Effector CD4-positive, alpha-beta T cell (primary cell): ENCODE data around the gene GSDME. TPM values are rescaled to one million over a fixed set of nuclear protein-coding genes. Genes with fewer than 3 reads are reported as not detected.
"Not testable (repeated sequence)": the region's sequence is repeated elsewhere in the genome, so short reads cannot be mapped to it uniquely, and the experiment has no call there.

ENCODE experiments used
- DNase-seq: peaks from one replicate; pipeline ENCODE4 v3.0.0-alpha.2; 2020
- total RNA-seq: gene quantifications from one replicate; lab custom pipeline; 2026; lab: John Stamatoyannopoulos, UW

Gene GSDME
- not detected for total RNA-seq

DNA sequence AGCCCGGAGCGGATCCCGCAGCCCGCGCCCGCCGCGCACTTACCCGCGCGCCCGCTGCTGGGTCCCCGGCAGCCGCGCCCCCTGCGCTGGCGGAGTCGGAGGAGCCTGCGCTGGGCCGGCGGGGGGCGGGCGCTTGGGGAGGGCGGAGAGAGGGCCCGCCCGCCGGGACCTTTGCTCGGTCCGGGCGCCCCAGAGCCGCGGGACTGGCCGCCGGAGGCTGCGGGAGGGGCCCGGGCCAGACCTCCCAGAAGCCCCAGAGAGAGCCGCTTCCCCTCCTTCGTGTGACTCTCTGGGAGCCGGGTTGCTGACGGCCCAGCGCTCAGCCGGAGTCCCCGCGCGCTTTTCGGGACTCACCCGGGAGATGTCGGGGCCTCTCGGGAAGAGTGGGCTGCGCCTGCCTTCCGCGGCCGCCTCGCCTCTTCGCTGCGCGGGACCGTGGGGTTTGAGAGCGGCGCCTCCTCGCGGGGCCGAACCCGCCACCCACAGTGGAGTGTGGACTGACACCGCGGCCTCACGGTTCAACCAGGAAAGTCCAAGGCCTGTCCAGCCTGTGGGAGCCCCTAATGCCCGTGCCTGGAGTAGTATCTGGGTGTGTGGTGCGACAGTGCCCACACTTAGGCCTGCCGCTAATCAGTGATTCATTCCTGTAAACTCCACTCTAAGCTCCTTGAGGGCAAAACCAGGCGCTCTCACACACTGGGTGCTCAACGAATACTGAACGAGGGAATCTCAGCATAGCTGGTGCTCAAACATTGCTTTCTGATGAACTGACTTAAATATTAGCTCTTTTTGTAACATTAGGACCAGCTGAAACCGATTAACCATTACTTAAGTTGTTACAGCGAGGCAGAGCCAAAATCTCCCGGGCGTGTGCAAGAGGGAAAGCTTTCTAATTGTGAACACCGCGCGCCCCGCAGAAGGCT, at the start of gene GSDME:
TSS of gene GSDME (minus strand) at position 112 of the 923 bp plus-strand sequence. CDS start 7,690 bp downstream, outside the sequence.
- peak; percentile 3 for DNase-seq

DNA sequence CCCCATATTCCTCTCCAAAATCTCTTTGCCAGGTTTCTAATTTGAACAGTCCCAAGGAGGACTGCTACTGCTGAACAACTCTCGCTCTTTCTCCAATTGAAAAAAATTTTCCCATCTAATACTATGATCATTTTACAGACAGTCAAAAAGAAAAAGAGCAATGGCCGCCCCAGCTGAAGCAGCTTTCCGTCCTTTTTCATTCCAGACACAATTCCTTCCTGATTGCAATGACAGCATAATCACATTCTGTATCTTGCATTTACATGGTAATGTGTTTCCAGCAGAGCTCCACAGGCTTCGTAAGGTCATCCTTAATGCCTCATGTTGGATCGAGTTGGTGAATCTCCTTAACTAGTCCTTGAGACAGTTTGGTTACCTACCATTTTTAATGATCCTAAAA, 45.0 kb upstream of the GSDME start:
- no peak for DNase-seq

DNA sequence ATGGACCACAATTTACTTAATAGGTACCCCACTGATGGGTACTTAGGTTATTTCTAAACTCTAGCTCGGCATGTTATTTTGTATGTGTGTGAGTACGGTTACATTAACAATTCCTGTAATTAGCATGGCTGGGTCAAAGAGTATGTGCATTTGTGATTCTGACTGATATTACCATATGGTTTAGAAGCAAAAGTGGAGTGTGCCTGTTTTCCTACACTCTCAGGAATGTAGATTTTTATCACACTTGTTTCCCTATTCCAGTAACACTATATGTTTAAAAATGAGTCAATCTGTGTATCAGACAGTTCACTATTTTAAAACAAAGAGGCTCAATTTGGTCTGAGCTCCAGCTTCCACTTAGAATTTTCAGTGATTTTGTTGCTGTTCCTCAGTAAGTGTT, 44.6 kb upstream of the GSDME start:
- no peak for DNase-seq

DNA sequence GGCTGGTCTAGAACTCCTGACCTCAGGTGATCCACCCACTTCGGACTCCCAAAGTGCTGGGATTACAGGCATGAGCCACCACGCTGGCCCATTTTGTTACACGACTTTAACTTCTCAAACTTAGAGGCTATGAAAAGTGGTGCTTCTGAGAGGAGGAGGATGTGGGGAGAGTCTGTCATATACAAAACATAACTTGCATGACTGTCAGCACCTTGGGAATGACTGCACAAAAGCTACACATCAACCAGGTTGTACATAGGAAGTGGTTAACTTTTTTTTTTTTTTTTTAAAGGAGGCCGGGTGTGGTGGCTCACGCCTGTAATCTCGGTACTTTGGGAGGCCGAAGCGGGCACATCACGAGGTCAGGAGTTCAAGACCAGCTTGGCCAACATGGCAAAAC, 43.4 kb upstream of the GSDME start:
- DNase-seq = no peak

DNA sequence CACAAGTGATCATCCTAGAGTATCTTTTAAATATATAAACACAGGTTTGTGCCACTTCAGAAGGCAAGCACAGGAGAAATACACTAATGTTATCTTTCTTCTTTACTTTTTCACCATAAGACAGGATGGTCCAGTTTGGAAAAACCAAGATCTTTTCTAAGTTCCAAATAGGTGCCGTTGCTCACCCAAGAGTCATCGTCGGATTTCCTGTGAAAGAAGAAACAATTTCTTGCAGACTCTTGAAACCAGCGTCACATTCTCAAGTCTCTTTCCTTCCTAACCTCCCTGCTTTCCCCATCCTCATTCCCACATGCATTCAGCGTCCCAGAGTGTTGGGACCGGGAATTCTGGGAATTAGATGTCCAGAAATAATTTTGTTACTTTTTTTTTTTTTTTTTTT, 42.8 kb upstream of the GSDME start:
- DNase-seq = no peak

DNA sequence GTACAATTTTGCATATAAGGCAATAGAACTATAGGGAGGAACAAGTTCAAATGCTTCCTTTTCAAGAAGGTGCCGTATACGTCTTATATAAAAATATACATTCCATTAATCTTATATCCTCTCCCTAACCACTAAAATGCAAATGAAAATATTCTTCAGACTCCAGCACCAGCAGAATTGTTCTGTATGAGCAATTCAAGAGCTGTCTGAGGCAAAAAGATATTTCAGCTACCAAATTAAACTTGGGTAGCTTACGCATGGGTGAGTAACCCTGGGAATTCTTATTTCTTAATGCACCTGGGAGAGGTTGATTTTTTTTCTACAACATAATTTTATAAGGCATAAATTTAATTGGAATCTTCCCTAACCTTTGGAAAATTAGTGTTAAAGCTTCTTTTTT, 42.2 kb upstream of the GSDME start:
- DNase-seq = no peak

DNA sequence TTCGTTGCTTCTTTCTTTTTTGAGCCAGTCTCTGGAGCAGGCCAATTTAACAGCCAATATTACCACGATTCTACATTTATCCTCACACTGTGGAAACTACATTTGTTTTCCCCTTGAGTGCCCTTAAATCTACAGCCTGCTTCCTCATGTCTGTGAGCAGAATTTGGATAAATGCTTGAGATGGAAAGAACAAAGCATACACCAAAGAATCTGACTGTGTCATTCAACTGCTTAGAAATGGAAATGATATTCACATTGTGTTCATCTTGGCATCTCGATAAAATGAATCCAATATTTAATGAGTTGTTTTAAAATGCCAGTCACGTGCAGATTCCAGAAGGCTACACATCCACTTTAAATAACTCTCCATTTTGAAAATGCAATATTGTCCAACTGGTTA, 41.0 kb upstream of the GSDME start:
- DNase-seq = no peak

DNA sequence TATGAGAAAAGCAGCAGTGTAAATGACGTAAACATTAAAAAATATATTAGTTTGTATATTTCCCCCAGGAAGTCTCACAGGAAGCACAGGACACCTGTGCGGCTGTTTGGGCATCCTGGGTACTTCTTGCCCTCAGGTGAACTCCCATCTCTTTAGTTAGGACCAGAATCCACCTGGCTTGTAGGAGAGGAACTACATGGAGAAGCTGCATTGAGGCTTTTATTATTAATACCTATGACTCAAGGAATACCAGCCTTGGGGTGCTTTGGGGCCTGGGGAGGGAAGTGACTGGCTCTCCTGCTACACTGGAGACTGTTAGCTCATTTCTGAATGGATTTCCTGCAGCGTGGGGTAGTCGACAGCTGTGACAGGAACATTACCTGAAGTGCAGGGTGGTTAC, 40.0 kb upstream of the GSDME start:
- DNase-seq = no peak

DNA sequence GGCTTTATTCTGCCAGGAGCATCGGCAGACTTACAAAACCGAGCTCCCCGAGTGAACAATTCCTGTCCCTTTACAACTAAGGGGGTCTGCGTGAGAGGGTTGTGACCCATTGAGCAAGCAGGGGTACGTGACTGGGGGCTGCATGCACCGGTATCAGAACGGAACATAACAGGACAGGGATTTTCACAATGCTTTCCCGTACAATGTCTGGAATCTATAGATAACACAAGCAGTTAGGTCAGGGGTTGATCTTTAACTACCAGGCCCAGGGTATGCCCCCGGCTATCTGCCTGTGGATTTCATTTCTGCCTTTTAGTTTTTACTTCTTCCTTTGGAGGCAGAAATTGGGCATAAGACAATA, 38.1 kb upstream of the GSDME start:
- DNase-seq = no peak

DNA sequence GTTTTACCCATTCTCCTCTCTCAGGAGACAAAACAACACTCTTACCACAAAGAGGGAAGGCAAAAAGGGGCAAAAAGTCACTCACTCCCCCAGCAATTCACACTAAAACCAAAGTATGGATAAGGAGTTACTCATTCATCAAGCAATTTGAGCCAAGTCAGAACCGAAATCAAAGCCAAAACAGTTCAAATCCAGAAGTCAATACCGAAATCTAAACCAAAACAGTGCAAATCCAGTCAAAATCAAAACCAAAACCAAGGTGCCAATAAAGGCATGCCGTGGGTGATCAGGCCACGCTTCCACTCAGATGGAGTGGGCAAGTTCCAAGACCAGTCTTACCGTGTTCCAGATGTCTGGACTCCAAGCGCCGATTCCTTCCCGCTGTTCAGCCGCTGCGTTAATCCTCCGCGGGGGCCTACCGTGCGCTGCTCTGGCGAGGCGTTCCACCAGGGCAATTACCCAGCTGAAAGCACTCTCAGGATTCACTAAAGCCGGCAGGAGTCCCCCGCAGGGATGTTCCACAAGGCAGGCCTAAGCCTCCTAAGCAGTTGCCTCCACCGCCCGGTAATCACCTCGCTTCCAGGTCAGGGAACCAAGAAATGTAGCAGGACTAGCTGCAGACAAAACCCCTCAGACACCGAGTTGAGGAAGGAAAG, 37.6 kb upstream of the GSDME start:
- not testable (repeated sequence) for DNase-seq

DNA sequence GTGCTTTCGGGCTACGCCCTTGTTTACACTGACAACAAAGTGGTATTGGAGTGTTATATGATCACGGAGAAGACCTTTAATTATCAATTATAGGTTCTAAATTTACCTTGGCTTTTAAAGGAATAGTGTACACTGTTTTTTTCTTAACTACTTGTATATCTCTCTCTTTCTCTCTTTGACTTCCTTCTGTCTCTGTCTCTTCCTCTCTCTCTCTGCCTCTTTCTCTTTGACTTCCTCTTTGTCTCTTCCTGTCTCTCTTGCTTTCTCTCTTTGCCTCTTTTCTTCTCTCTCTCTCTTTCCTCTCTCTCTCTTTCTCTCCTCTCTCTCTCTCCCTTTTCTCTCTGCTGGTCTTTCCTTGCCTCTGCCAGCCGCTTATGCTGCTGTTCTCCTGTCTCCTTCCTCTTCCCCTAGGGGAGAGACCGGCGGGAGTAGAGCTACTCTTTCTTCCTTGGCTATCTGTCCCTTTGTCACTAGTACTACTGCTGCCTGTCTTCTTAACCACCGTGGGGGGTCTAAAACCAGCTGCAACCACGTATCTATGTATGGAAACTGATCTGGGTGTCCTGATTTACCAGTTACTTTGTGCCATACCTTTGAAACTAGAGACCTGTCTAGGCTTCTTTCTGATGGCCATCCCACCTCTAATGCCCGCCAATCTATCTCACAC, 36.9 kb upstream of the GSDME start:
- no peak for DNase-seq

DNA sequence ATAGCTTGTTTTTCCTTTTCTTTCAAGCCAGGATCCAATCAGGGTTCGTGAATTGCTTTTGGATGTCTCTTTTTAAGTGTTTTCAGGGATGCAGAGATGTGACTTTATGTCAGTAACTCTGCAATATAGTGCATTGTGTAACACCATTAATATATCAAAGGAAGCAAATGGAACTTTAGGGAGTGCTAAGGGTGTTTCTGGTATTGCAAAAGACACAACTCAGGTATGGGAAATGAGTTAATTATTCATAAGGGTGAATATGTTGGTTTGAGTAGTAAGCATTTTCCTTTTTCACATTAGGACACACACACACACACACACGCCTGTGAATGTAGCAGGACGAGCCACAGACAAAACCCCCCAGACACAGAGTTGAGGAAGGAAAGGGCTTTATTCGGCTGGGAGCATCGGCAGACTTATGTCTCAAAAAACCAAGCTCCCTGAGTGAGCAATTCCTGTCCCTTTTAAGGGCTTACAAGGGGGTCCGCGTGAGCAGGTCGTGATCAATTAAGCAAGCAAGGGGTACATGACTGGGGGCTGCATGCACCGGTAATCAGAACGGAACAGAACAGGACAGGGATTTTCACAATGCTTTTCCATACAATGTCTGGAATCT, 31.8 kb upstream of the GSDME start:
- DNase-seq = no peak

DNA sequence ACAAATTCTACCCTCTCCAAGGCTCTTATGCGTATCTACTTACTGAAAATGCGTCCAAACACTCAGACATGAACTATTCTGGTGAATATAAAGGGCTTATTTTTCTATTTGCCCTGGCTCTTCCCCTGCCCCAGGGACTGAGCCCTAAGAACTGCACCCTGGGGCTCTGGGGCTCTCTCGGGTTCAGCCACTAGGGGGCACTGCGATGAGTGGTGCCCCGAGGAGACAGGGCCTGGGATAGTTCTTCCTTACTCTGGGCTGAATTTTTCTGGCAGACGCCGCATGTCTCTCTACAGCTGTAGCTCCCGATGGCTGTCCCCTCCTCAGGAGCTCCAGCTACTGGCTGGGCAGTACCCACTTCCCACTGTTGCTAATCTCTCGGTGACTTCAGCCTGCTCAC, 30.8 kb upstream of the GSDME start:
- no peak for DNase-seq

DNA sequence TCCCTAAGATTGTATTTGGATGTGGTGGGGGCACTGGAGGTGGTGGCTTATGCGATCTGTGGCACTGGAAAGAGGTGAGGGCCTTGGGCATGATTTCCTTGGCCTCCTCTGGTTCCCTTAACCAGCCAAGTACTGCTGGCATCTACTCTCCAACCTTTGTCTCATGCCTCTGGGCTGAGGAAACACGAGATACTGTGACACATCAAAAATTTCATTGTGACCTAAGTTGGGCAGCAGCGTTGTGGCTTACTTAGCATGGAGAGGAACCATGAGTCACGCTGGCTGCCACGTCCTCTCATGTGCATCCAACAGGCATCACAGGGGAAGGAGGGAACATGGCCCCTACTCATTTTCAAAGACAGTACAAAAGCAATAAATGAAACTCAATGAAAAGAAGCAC, 29.7 kb upstream of the GSDME start:
- no peak for DNase-seq

DNA sequence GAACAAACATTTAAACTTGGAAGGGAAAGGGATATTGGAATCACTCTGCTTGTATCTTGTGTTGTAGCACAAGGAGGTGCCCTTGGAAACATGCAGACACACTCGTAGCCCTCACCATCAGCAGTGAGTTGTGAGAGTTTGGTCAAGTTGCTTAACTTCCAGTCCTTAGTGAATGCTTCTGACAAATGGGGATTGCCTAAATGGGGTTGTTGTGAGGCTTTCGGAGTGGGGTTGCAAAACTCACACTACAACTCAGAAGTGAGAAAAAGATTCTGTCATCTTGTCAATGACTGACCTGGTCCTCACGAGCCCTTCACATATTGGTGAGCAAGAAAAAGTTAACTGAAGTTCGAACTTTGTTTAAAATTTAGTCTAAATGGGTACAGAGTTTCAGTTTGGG, 29.0 kb upstream of the GSDME start:
- no peak for DNase-seq

DNA sequence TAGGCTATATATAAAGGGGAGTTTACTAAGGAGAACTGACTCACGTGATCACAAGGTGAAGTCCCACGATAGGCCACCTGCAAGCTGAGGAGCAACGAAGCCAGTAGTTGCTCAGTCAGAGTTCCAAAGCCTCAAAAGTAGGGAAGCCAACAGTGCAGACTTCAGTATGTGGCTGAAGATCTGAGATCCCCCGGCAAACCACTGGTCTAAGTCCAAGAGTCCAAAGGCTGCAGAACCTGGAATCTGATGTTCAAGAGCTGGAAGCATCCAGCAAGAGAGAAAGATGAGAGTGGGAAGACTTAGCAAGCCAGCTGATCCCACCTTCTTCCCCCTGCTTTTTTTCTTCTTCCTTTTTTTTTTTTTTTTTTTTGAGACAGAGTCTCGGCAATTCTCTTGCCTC, 27.0 kb upstream of the GSDME start:
- no peak for DNase-seq

DNA sequence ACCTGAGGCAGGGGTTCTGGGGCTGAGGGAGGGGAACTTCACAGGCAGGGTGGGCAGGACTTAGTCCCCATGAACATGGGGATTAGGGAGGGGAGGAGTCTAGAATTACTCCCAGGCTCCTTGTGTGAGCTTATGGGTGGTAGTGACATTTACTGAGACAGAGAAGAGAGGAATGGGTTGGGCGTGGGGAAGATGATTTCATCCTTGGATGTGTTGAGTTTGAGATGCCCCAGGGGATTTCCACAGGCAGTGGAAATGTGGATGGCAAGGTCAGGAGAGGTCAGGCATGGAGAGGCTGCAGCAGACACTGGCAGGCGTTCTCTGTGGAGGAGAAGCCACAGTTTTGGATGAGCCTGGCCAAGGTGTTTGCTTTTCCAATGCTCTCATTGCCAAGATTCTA, 26.4 kb upstream of the GSDME start:
- DNase-seq = no peak

DNA sequence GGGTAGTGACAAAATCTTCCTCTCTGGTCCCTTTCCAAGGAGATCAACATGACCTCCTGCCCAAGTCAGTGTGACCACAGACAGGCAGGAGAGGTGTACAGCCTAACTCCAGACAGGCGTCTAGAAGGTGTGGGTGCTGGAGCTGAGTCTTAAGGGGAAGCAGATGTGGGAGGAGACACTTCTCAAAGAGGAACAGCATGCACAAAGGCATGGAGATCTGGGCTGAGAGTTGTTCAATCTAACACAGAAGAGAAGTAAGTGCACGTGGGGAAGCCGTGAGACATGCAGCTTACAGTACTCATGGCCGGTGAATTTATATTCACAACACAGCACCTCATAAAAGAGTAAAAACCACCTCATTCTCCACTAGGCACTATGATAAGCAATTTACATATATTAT, 23.8 kb upstream of the GSDME start:
- no peak for DNase-seq

DNA sequence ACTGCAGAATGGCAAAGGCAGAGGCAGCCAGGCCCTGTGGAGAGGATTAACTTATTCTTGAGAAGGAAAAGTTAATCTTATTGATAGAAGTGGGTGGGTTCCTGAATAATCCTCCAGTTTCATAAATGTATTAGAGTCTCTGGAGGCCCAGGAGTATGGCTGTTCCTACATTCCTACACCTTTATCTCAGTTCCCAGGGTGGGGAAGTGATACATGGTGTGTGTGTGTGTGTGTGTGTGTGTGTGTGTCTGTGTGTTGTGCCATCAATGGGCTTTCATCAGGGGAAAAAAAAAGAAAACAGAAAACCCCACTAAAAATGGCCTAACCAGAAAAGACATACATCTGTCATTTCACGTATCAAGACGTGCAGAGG, 22.0 kb upstream of the GSDME start:
- DNase-seq = no peak

DNA sequence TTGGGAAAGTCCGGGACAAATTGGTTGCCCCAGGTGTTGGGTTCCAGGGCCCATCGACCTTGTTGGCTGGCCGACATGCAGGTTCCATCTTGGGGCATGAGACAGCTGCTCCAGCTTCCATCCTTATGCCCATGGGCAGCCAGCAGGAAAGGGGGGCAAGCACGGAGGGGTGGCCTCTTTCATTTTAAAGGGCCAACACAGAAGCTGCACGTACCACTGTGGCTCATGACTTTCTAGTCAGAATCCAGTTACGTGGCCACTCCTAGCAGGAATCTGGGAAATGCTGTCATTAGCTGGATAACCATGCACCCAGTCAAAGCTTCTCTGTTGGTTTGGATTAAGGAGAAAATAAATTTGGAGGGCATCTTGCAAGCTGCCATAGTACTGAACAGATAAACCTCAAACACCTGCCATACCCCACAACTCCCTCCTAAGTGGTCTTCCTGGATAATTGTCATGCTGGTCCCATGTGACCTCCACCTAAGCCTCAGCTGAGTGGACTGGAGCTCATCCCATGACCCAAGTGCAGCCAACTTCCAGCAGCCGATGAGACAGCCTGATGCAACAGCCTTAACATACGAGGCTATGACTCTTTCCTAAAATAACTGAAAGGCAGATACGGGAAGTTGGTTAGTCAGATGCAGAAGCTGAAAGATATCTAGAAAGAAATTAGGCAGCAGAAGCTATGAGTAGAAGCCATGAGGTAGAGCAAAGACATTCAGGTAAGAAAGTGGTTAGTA, 21.4 kb upstream of the GSDME start:
- no peak for DNase-seq

DNA sequence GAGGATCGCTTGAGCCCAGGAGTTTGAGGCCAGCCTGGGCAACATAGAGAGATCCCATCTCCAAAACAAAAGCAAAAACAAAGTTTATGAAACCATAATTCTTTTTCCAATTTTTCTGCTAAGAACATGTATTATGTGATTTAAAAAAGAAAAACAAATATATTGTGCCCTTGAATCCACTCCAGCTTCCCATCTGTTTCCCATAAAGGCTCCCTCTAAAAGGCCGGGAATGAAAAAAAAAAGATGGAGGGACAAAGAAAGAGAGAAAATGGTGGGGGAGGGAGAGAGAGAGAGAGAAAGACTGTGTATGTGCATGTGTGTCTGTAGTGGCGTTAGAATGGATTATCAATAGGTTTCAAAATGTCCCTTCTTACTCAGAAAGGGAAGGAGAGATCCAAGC, 20.5 kb upstream of the GSDME start:
- no peak for DNase-seq

DNA sequence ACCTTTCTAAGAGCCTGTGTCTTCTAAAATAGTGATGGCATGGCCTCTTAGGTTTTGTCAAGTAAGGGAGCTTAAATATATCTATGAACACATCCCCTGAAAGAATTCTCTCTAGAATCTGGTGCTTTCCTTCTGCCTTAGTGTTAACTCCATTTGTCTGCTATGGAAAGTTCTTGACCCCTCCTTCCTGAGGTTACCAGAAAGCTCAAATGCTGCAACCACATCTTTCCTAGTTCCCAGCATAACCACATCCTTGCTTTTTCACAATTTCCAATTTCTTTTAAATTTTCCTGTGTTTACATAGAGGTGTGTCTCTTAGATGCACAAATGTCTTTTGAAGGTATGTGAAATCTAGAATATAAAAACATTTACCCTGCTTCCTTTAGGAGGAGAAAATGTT, 16.4 kb upstream of the GSDME start:
- DNase-seq = no peak

DNA sequence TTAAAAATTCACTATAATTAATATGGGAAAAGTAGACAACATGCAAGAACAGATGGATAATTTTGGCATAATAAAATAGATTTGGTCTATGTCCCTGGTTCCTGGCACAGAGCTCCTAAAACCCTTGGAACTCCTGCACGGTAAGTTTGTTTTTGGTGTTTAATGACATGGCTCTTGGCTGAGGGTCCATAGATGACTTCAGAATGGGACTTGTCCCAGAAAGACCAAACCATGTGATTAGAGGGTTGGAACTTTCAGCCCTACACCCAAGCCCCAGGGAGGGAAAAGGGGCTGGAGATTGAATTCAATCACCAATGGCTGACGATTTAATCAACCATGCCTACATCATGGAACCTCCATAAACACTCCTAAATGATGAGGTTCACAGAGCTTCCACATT, 12.6 kb upstream of the GSDME start:
- no peak for DNase-seq
